Measurements from ENCODE around the gene CENPP. TPM values are rescaled to one million over a fixed set of nuclear protein-coding genes. Genes with fewer than 3 reads are reported as not detected.
A peak's percentile ranks its signal among the peaks of the same experiment; 100 is the strongest.

The CENPP gene
- total RNA-seq, 3 donors from 2014 or later (not counting 1 experiment from before 2014, with no cell fraction given): 10.3 to 14.5 (median 12.1) TPM

- no peak overlapping the region for H3K4me3 ChIP-seq (ENCODE audit: low read length)
- Mint-ChIP-seq H3K4me1 (peaks cover 0 to 3% of the 10 kb centered on the region in 2 donors), H3K4me3 (no peak overlapping the region), H3K27ac (no peak overlapping the region), H3K36me3 (no peaks in the 10 kb centered on the region), H3K9me3 (no peaks in the 10 kb centered on the region), H3K27me3 (ENCODE audit: low read depth in 2 of 2) (no peaks in the 10 kb centered on the region)
- intact Hi-C loops (cut with micrococcal nuclease): loop anchor here (5.0 kb wide), 1 partner anchor 290 kb away; no protein-coding TSS in a partner anchor
- TF ChIP-seq CTCF (IDR thresholded peaks at IDR 0.05): no peak
- no peaks in the 10 kb centered on the region for H3K27me3 ChIP-seq (ENCODE audit: control insufficient read depth, insufficient read depth, low read length)
- ATAC-seq (no peak), DNase-seq (peak in 1 of 2 donors; percentile 1)
- no peaks in the 10 kb centered on the region for H3K4me1 ChIP-seq (ENCODE audit: control insufficient read depth, insufficient read depth, low read length)
- over 99% methylated on average over 5 of the region's 5 CpGs for WGBS (ENCODE audit: insufficient coverage)
- H3K36me3 ChIP-seq (ENCODE audit: control insufficient read depth, insufficient read depth, low read length): peaks cover 41% of the 10 kb centered on the region
- no peaks in the 10 kb centered on the region for H3K9me3 ChIP-seq (ENCODE audit: control insufficient read depth, insufficient read depth, low read length)
- no peak overlapping the region for H3K27ac ChIP-seq (ENCODE audit: low read length)
Measured at GRCh38 chr9:92632641-92633040, 306.9 kb downstream of the CENPP start.

- no peaks in the 10 kb centered on the region for H3K9me3 Mint-ChIP-seq
- ATAC-seq (no peak), DNase-seq (peak in 1 of 2 donors; percentile 7)
- intact Hi-C loops (cut with micrococcal nuclease): loop anchor here (2.0 to 5.0 kb wide), 2 partner anchors 291 to 493 kb away; no protein-coding TSS in a partner anchor
- Histone ChIP-seq H3K27me3 (ENCODE audit: control insufficient read depth, insufficient read depth, low read length) (no peaks in the 10 kb centered on the region), H3K4me1 (ENCODE audit: control insufficient read depth, insufficient read depth, low read length) (no peaks in the 10 kb centered on the region), H3K36me3 (ENCODE audit: control insufficient read depth, insufficient read depth, low read length) (peaks cover 41% of the 10 kb centered on the region), H3K4me3 (ENCODE audit: low read length) (no peak overlapping the region), H3K27ac (ENCODE audit: low read length) (no peak overlapping the region), H3K9me3 (ENCODE audit: control insufficient read depth, insufficient read depth, low read length) (no peaks in the 10 kb centered on the region)
- TF ChIP-seq CTCF (IDR thresholded peaks at IDR 0.05): no peak
- H3K27me3 Mint-ChIP-seq (ENCODE audit: low read depth in 2 of 2): no peaks in the 10 kb centered on the region
- WGBS (ENCODE audit: insufficient coverage): 94% methylated on average over 9 of the region's 9 CpGs
- peaks cover 0 to 3% of the 10 kb centered on the region in 2 donors for H3K4me1 Mint-ChIP-seq
- no peaks in the 10 kb centered on the region for H3K36me3 Mint-ChIP-seq
- H3K4me3 Mint-ChIP-seq: no peak overlapping the region
- no peak overlapping the region for H3K27ac Mint-ChIP-seq
Measured at GRCh38 chr9:92633614-92634278, 308.0 kb downstream of the CENPP start.

- H3K4me1 Mint-ChIP-seq: peaks cover 0 to 3% of the 10 kb centered on the region in 2 donors
- peak; percentile 52 to 76 for DNase-seq
- intact Hi-C loops (cut with micrococcal nuclease): loop anchor here (2.0 to 5.0 kb wide), 2 partner anchors 293 to 494 kb away; no protein-coding TSS in a partner anchor
- Histone ChIP-seq H3K4me3 (ENCODE audit: low read length) (no peak overlapping the region), H3K36me3 (ENCODE audit: control insufficient read depth, insufficient read depth, low read length) (peaks cover 44% of the 10 kb centered on the region), H3K27ac (ENCODE audit: low read length) (no peak overlapping the region), H3K4me1 (ENCODE audit: control insufficient read depth, insufficient read depth, low read length) (no peaks in the 10 kb centered on the region), H3K9me3 (ENCODE audit: control insufficient read depth, insufficient read depth, low read length) (no peaks in the 10 kb centered on the region), H3K27me3 (ENCODE audit: control insufficient read depth, insufficient read depth, low read length) (no peaks in the 10 kb centered on the region)
- H3K36me3 Mint-ChIP-seq: no peaks in the 10 kb centered on the region
- TF ChIP-seq CTCF (IDR thresholded peaks at IDR 0.05): peak; percentile 73
- H3K27me3 Mint-ChIP-seq (ENCODE audit: low read depth in 2 of 2): no peaks in the 10 kb centered on the region
- H3K4me3 Mint-ChIP-seq: no peak overlapping the region
- H3K9me3 Mint-ChIP-seq: no peaks in the 10 kb centered on the region
- ATAC-seq: peak; percentile 62 to 84 (median 79)
- 80% methylated on average over 35 of the region's 35 CpGs for WGBS (ENCODE audit: insufficient coverage)
- no peak overlapping the region for H3K27ac Mint-ChIP-seq
Measured at GRCh38 chr9:92634712-92635605, 309.2 kb downstream of the CENPP start.

Data from natural killer cell (primary cell).